SK-N-SH (cell line): ENCODE results near the gene INTS3. TPM values are rescaled to one million over a fixed set of nuclear protein-coding genes. Genes with fewer than 3 reads are reported as not detected.

Experiments
- CTCF ChIA-PET: fragments of 300-600, 350-600 bp; formaldehyde crosslinking; extraction: SDS; loops from one replicate; lab custom pipeline; 2021; lab: Yijun Ruan, JAX
- POLR2A ChIA-PET: fragments of 350-600 bp; sonication (Branson Sonifier 250); formaldehyde crosslinking; extraction: SDS; loops from one replicate; lab custom pipeline; 2020; ENCODE audit warnings: antibody characterized with exemption, inconsistent platforms; lab: Yijun Ruan, JAX
- DNase-seq: peaks from one replicate; pipeline ENCODE4 v3.0.0; 2012
- H2AFZ ChIP-seq: fragments of 200-600 bp; sonication (generic); 2 replicates; pipeline ENCODE4 v1.8.1; 2016; ENCODE audit warnings: antibody characterized with exemption, mild to moderate bottlenecking, low read depth
- H3F3A ChIP-seq: fragments of 200-600 bp; sonication (generic); replicated peaks from 2 replicates; pipeline ENCODE3; 2016; ENCODE audit warnings: antibody characterized with exemption, mild to moderate bottlenecking; ENCODE audit not compliant: insufficient read depth
- H3K27ac ChIP-seq, 2 experiments: fragments of 200-500 bp in 1 of 2; fragments of 200-600 bp in 1 of 2; sonication (Bioruptor generic) in 1 of 2; sonication (generic), shearing (Covaris generic) in 1 of 2; 2 replicates each; pipeline versions ENCODE4 v1.5.1 to v1.6.1; 2014 to 2016; ENCODE audit warnings: low read depth in 2 of 2, inconsistent platforms in 1 of 2, low read length in 1 of 2, mild to moderate bottlenecking in 1 of 2, mixed read lengths in 1 of 2
- H3K27me3 ChIP-seq: fragments of 200-600 bp; sonication (generic), shearing (Covaris generic); 2 replicates; pipeline ENCODE4 v1.6.1; 2016; ENCODE audit warnings: mixed run types; ENCODE audit not compliant: insufficient read depth
- H3K36me3 ChIP-seq, 2 experiments: fragments of 200-500 bp in 1 of 2; fragments of 200-600 bp in 1 of 2; sonication (Bioruptor generic) in 1 of 2; sonication (generic) in 1 of 2; replicated peaks in 1 of 2; 2 replicates each; pipeline versions ENCODE3 to v1.5.1; 2014 to 2016; ENCODE audit warnings: low read length in 1 of 2, mild to moderate bottlenecking in 1 of 2; ENCODE audit not compliant: insufficient read depth in 2 of 2, control insufficient read depth in 1 of 2
- H3K4me1 ChIP-seq, 2 experiments: fragments of 200-500 bp in 1 of 2; fragments of 200-600 bp in 1 of 2; sonication (Bioruptor generic) in 1 of 2; sonication (generic), shearing (Covaris generic) in 1 of 2; 2 replicates each; pipeline versions ENCODE4 v1.5.1 to v1.6.1; 2014 to 2016; ENCODE audit warnings: low read depth in 1 of 2, low read length in 1 of 2, mixed run types in 1 of 2; ENCODE audit not compliant: insufficient read depth in 2 of 2, control insufficient read depth in 1 of 2
- H3K4me2 ChIP-seq: fragments of 200-600 bp; sonication (generic), shearing (Covaris generic); 2 replicates; pipeline ENCODE4 v1.6.1; 2017; ENCODE audit warnings: mixed run types
- H3K4me3 ChIP-seq, 2 experiments: fragments of 200-500 bp in 1 of 2; fragments of 200-600 bp in 1 of 2; sonication (Bioruptor generic) in 1 of 2; sonication (generic), shearing (Covaris generic) in 1 of 2; 2 replicates each; pipeline versions ENCODE4 v1.5.1 to v1.8.1; 2014 to 2016; ENCODE audit warnings: low read depth in 2 of 2, inconsistent platforms in 1 of 2, low read length in 1 of 2, mild to moderate bottlenecking in 1 of 2, mixed read lengths in 1 of 2, moderate library complexity in 1 of 2
- H3K79me2 ChIP-seq: fragments of 200-600 bp; sonication (generic); 2 replicates; pipeline ENCODE4 v1.8.1; 2017; ENCODE audit warnings: mild to moderate bottlenecking; ENCODE audit not compliant: insufficient read depth
- H3K9ac ChIP-seq: fragments of 200-600 bp; sonication (generic); 2 replicates; pipeline ENCODE4 v1.6.1; 2017; ENCODE audit warnings: mixed run types
- H3K9me2 ChIP-seq: fragments of 200-600 bp; sonication (generic); 2 replicates; pipeline ENCODE4 v1.6.1; 2017; ENCODE audit warnings: mixed run types
- H3K9me3 ChIP-seq: fragments of 200-600 bp; sonication (generic); 2 replicates; pipeline ENCODE4 v1.6.1; 2017; ENCODE audit warnings: mixed run types, mild to moderate bottlenecking, moderate library complexity
- H4K20me1 ChIP-seq: fragments of 200-600 bp; sonication (generic); 2 replicates; pipeline ENCODE4 v1.6.1; 2017; ENCODE audit warnings: mild to moderate bottlenecking, mixed run types; ENCODE audit not compliant: insufficient read depth
- CHD2 ChIP-seq: fragments of 150-350 bp; IDR thresholded peaks from 2 replicates; pipeline ENCODE4 v1.6.1; 2018; ENCODE audit warnings: low read length; ENCODE audit not compliant: partially characterized antibody
- EP300 ChIP-seq, 2 experiments: IDR thresholded peaks; 2 replicates each; pipeline versions ENCODE4 v1.4.0 to v1.6.1; 2012; ENCODE audit warnings: borderline replicate concordance in 1 of 2, low read depth in 1 of 2, low read length in 1 of 2
- FOSL2 ChIP-seq: IDR thresholded peaks from 2 replicates; pipeline ENCODE4 v1.4.0; 2012; ENCODE audit warnings: low read depth, mild to moderate bottlenecking, moderate library complexity, borderline replicate concordance
- GABPA ChIP-seq: IDR thresholded peaks from 2 replicates; pipeline ENCODE4 v1.4.0; 2012; ENCODE audit warnings: low read depth, mild to moderate bottlenecking
- MAX ChIP-seq: IDR thresholded peaks from 2 replicates; pipeline ENCODE4 v1.4.0; 2012; ENCODE audit warnings: low read depth
- POLR2AphosphoS5 ChIP-seq: IDR thresholded peaks from 2 replicates; pipeline ENCODE4 v1.6.1; 2012; ENCODE audit warnings: low read depth, low read length
- REST ChIP-seq: IDR thresholded peaks from 2 replicates; pipeline ENCODE4 v1.6.1; 2012; ENCODE audit warnings: mild to moderate bottlenecking, low read depth, low read length, moderate library complexity
- RFX5 ChIP-seq: IDR thresholded peaks from 2 replicates; pipeline ENCODE4 v1.6.1; 2012; ENCODE audit warnings: mild to moderate bottlenecking, improper control_type of control experiment, low read length
- RXRA ChIP-seq: IDR thresholded peaks from 2 replicates; pipeline ENCODE4 v1.4.0; 2012; ENCODE audit warnings: low read depth, mild to moderate bottlenecking, borderline replicate concordance
- SMC3 ChIP-seq: IDR thresholded peaks from 2 replicates; pipeline ENCODE4 v1.6.1; 2012; ENCODE audit warnings: low read depth, low read length, improper control_type of control experiment
- USF1 ChIP-seq: IDR thresholded peaks from 2 replicates; pipeline ENCODE4 v1.4.0; 2012; ENCODE audit warnings: low read depth, borderline replicate concordance
- WGBS: methylation state at CpG from one replicate; pipeline ENCODE4 v1.1.6; 2017; ENCODE audit warnings: low lambda C conversion rate; 5-methylcytosine and 5-hydroxymethylcytosine counted together
- polyA plus RNA-seq, 3 experiments: library from polyadenylated mRNA; depleted of rRNA; stranded (reverse); fragments of >200 nt; gene quantifications; 2 replicates each; pipeline ENCODE4 v1.2.3, GENCODE V29; 2012
- TF ChIP-seq, protein P1 (sequence below): fragments of 150-350 bp; IDR thresholded peaks from 2 replicates; pipeline ENCODE4 v1.6.1; 2017; ENCODE audit warnings: antibody characterized with exemption, low read length, low read depth, borderline replicate concordance

The INTS3 gene
- polyA plus RNA-seq, 1 of the 3 experiments (the other 2 are of a cell fraction): 64.3 TPM

DNA sequence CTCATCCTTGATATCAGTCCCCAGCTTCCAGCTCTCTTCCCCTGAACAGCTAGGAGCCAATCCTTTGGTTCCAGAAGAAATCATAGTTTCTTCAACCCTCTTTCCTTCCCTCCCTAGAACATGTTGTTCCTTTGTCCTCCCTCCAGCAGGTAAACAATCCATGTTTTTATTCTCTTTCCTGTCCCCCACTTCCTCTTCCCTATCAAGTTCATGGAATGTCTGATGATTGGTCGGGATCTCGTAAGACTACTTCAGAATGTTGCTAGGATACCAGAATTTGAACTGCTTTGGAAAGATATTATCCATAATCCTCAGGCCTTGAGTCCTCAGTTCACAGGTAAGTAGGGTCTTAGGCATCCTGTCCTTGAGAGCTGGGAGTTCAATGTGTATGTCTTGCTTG, 24.2 kb downstream of the INTS3 start (continued):
- no peak for TF ChIP-seq REST
- no peak for TF ChIP-seq CHD2
- TF ChIP-seq USF1: no peak

- ChIA-PET POLR2A (no interaction called here), CTCF (interaction anchor here (1.0 to 12.0 kb wide), 3 partner anchors 23 to 75 kb away, joined by 3 to 156 read pairs (median 3); partner anchors contain the start of genes NPR1 and SLC27A3)
- no peaks in the 10 kb centered on the region for H3K9me3 ChIP-seq
- H3K27ac ChIP-seq: no peak overlapping the region
- H3K79me2 ChIP-seq: no peaks in the 10 kb centered on the region
- no peak overlapping the region for H3K4me2 ChIP-seq
- H3K9ac ChIP-seq: no peak overlapping the region
- peaks cover 42 to 72% of the 10 kb centered on the region in 2 experiments for H3K36me3 ChIP-seq
- no peaks in the 10 kb centered on the region; a peak in 1 of 4 replicates for H3K4me1 ChIP-seq
- no peaks in the 10 kb centered on the region for H3K9me2 ChIP-seq
- DNase-seq: no peak
- WGBS: 92% methylated on average over 8 of the region's 8 CpGs
- H3K27me3 ChIP-seq: no peaks in the 10 kb centered on the region
- H3F3A ChIP-seq: peaks cover 8% of the 10 kb centered on the region
- TF ChIP-seq, protein P1, sequence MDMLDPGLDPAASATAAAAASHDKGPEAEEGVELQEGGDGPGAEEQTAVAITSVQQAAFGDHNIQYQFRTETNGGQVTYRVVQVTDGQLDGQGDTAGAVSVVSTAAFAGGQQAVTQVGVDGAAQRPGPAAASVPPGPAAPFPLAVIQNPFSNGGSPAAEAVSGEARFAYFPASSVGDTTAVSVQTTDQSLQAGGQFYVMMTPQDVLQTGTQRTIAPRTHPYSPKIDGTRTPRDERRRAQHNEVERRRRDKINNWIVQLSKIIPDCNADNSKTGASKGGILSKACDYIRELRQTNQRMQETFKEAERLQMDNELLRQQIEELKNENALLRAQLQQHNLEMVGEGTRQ: no peak
- no peak for TF ChIP-seq SMC3
- no peak for TF ChIP-seq EP300 (IDR thresholded peaks at IDR 0.05; ENCODE audit: borderline replicate concordance in 1 of 2, low read depth in 1 of 2, low read length in 1 of 2)
- TF ChIP-seq MAX: no peak
- TF ChIP-seq FOSL2: no peak
- TF ChIP-seq GABPA: no peak
- TF ChIP-seq RFX5: no peak
- TF ChIP-seq POLR2AphosphoS5: no peak
- no peak for TF ChIP-seq RXRA
- H3K4me3 ChIP-seq: no peak overlapping the region
- no peaks in the 10 kb centered on the region for H4K20me1 ChIP-seq
- no peak overlapping the region for H2AFZ ChIP-seq
These were observed 24.8 kb downstream of the INTS3 start for GRCh38 chr1:153752571-153753195.
